Activated T-cell treated with anti-CD3 and anti-CD28 coated beads, Interleukin-2, amount 50 U/mL, for 72 hours (primary cell): ENCODE results near the gene ZNF350. TPM values are rescaled to one million over a fixed set of nuclear protein-coding genes. Genes with fewer than 3 reads are reported as not detected.
A peak's percentile ranks its signal among the peaks of the same experiment; 100 is the strongest.
"Not testable (repeated sequence)": the region's sequence is repeated elsewhere in the genome, so short reads cannot be mapped to it uniquely, and the experiment has no call there.

ENCODE experiments used
- ATAC-seq, 2 donors: fragments of 150-1000 bp; cut with Tn5 transposase; replicated peaks in 1 of 2; 2 replicates each; pipeline ENCODE4 v1.10.0; 2021; ENCODE audit warnings: moderate library complexity in 2 of 2, mild to moderate bottlenecking in 1 of 2
- DNase-seq, 2 donors: peaks; one replicate each; pipeline ENCODE4 v3.0.0; 2021 to 2022; ENCODE audit warnings: mixed read lengths in 1 of 2
- H3K27ac Mint-ChIP-seq: one replicate; pipeline ENCODE4 v1.8.0; 2022; ENCODE audit warnings: mild to moderate bottlenecking, moderate library complexity, mixed read lengths
- H3K27me3 Mint-ChIP-seq: one replicate; pipeline ENCODE4 v1.8.0; 2022; ENCODE audit warnings: low read depth, mixed read lengths
- H3K36me3 Mint-ChIP-seq, 2 donors: one replicate each; pipeline ENCODE4 v1.8.0; 2022; ENCODE audit warnings: mixed read lengths in 2 of 2, mild to moderate bottlenecking in 1 of 2; ENCODE audit not compliant: insufficient read depth in 2 of 2
- H3K4me1 Mint-ChIP-seq: one replicate; pipeline ENCODE4 v1.8.0; 2022; ENCODE audit warnings: low read depth, mixed read lengths
- H3K4me3 Mint-ChIP-seq, 2 donors: one replicate each; pipeline ENCODE4 v1.8.0; 2022; ENCODE audit warnings: mild to moderate bottlenecking in 2 of 2, mixed read lengths in 2 of 2, moderate library complexity in 2 of 2
- H3K9me3 Mint-ChIP-seq, 2 donors: one replicate each; pipeline ENCODE4 v1.8.0; 2022; ENCODE audit warnings: mixed read lengths in 2 of 2
- total RNA-seq, 2 donors: library from RNA; stranded (reverse); gene quantifications; one replicate each; pipeline ENCODE4 v1.2.3, GENCODE V29; 2022

The ZNF350 gene
- total RNA-seq, 2 donors from 2014 or later = 10.9 to 15.6 TPM

DNA sequence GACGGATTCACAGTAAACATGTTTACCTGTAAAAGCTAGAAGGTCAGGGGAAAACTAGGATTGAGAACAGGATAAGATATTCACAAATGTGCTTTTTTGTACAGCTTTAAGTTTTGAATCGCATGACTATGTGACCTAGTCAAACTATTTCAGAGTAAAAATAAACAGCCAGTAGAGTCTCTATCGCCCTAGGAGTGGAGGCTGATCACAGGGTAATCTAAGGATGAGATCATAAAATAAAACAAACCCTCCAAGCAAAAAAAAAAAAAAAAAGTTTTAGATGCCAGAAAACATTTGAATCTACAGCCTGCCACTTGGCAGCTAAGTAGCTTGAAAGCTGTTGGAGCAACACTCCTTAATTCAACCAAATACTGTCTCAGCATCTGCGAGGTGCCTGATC is 26.8 kb downstream of the ZNF350 start:
- H3K9me3 Mint-ChIP-seq = peaks cover 37 to 38% of the 10 kb centered on the region in 2 donors

DNA sequence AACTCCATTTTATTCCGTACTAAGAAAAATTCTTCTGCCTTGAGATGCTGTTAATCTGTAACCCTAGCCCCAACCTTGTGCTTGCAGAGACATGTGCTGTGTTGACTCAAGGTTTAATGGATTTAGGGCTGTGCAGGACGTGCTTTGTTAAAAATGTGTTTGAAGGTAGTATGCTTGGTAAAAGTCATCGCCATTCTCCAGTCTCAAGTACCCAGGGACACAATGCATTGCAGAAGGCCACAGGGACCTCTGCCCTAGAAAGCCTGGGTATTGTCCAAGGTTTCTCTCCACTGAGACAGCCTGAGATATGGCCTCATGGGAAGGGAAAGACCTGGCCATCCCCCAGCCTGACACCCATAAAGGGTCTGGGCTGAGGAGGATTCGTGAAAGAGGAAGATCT is 28.8 kb downstream of the ZNF350 start:
- Mint-ChIP-seq H3K9me3 (peaks cover 31 to 33% of the 10 kb centered on the region in 2 donors), H3K36me3 (peaks cover 22 to 26% of the 10 kb centered on the region in 2 donors)
- not testable (repeated sequence) for DNase-seq, H3K4me3 Mint-ChIP-seq, H3K27me3 Mint-ChIP-seq, H3K27ac Mint-ChIP-seq, H3K4me1 Mint-ChIP-seq, ATAC-seq

More for the DNA sequence above, 26.8 kb downstream of the ZNF350 start:
- DNase-seq = no peak
- H3K36me3 Mint-ChIP-seq = peaks cover 25 to 35% of the 10 kb centered on the region in 2 donors
- no peak overlapping the region for H3K4me3 Mint-ChIP-seq
- H3K4me1 Mint-ChIP-seq = no peaks in the 10 kb centered on the region
- H3K27ac Mint-ChIP-seq = no peak overlapping the region
- ATAC-seq = no peak
- no peaks in the 10 kb centered on the region for H3K27me3 Mint-ChIP-seq

DNA sequence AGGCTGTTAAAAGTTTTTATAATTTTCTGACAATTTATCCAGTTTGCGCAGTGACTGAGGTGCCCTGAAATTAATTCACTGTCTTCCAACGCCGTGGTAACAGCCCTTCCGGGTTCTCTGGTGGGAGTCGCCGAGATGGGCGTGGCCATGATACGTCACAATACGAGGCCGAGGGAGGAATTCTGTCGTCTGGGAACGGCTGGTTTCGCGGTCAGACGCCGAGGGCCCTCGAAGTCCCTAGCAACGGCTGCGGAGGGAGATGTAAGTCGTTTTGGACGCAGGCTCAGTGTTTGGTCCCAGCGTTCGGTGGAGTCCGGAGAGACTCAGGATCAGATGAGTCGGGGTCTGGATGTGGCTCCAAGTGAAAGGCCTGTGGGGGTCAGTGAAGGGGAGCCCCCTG is 37.7 kb downstream of the ZNF350 start:
- Mint-ChIP-seq H3K36me3 (peaks cover 35 to 56% of the 10 kb centered on the region in 2 donors), H3K4me1 (no peaks in the 10 kb centered on the region)
- ATAC-seq = no peak

DNA sequence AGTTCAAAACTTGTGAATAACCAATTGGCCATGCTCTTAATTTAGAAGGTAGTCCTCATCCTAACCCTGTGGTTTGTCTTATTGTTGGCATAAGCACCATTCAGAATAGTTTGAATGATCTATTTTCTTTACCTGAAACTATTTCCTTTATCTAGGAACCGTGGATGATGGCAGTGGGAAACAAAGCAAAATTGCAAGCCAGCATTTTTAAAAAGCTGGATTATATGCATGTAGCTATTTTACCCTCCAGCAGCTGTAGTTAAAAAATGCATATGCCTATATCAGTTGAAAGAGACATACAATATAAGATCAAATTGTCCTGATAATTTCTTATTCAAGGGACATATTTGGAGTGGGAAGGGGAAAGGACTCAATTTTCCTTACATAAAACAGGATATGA is 40.0 kb downstream of the ZNF350 start:
- H3K27me3 Mint-ChIP-seq = no peaks in the 10 kb centered on the region
- peaks cover 44 to 74% of the 10 kb centered on the region in 2 donors for H3K36me3 Mint-ChIP-seq
- DNase-seq = no peak
- H3K9me3 Mint-ChIP-seq = peaks cover 26 to 42% of the 10 kb centered on the region in 2 donors
- H3K4me3 Mint-ChIP-seq = no peak overlapping the region
- no peaks in the 10 kb centered on the region for H3K4me1 Mint-ChIP-seq
- no peak overlapping the region for H3K27ac Mint-ChIP-seq
- ATAC-seq = no peak

More for the DNA sequence above, 37.7 kb downstream of the ZNF350 start:
- Mint-ChIP-seq H3K27me3 (no peaks in the 10 kb centered on the region), H3K27ac (no peak overlapping the region), H3K4me3 (no peak overlapping the region), H3K9me3 (peaks cover 22 to 40% of the 10 kb centered on the region in 2 donors)
- DNase-seq = no peak

DNA sequence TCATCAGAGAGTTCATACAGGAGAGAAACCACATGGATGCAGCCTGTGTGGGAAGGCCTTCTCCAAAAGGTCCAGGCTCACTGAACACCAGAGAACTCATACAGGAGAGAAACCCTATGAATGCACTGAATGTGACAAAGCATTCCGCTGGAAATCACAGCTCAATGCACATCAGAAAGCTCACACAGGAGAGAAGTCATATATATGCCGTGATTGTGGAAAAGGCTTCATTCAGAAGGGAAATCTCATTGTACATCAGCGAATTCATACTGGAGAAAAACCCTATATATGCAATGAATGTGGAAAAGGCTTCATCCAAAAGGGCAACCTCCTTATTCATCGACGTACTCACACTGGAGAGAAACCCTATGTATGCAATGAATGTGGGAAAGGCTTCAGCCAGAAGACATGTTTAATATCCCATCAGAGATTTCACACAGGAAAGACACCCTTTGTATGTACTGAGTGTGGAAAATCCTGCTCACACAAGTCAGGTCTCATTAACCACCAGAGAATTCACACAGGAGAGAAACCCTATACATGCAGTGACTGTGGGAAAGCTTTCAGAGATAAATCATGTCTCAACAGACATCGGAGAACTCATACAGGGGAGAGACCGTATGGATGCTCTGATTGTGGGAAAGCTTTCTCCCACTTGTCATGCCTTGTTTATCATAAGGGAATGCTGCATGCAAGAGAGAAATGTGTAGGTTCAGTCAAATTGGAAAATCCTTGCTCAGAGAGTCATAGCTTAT is 41.7 kb downstream of the ZNF350 start:
- ATAC-seq (no peak), DNase-seq (no peak)
- no peaks in the 10 kb centered on the region for H3K4me1 Mint-ChIP-seq
- no peaks in the 10 kb centered on the region for H3K27me3 Mint-ChIP-seq
- no peak overlapping the region for H3K4me3 Mint-ChIP-seq
- peaks cover 53 to 82% of the 10 kb centered on the region in 2 donors for H3K36me3 Mint-ChIP-seq
- no peak overlapping the region for H3K27ac Mint-ChIP-seq
- peaks cover 25 to 48% of the 10 kb centered on the region in 2 donors for H3K9me3 Mint-ChIP-seq

DNA sequence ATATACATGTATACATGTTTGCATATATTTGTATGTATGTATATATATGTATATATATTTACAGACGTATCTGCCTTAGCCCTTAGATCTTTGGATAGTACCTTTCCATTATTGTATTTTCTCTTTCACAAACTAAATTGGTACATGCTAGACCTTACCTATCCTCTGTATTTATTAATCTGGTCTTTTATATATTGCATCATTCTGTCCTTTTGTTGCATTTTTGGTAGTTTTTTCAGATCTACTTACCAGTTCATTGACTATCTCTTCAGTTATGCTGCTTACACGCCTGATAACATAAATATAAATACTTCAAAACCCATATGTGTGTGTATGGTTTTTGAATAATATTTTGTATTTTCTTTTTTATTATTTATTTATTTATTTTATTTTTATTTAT is 47.7 kb downstream of the ZNF350 start:
- H3K27me3 Mint-ChIP-seq = no peaks in the 10 kb centered on the region
- peaks cover 35 to 45% of the 10 kb centered on the region in 2 donors for H3K9me3 Mint-ChIP-seq
- no peaks in the 10 kb centered on the region for H3K4me1 Mint-ChIP-seq
- H3K36me3 Mint-ChIP-seq = peaks cover 63 to 81% of the 10 kb centered on the region in 2 donors
- no peak overlapping the region for H3K4me3 Mint-ChIP-seq
- ATAC-seq = no peak
- no peak overlapping the region for H3K27ac Mint-ChIP-seq
- DNase-seq = no peak

DNA sequence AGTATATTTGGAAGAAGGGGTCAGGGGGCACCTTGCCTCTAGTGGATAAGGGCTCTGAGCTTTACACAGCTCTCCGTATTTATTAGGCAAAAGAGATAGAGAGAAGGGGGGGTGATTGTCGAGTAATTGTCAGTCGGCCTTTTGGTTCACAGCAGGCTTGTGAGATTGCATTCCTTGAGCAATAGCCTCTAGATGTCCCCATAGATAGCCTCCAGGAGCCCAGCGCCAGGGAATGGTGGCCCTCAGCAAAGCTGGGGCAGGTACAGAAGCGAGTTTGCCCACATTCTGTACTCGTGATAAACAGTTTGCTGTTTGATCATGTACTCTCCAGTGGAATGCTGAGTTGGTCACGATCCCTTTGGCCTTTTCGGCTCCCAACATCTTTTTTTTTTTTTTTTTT is 54.7 kb downstream of the ZNF350 start:
- H3K9me3 Mint-ChIP-seq = peaks cover 21 to 27% of the 10 kb centered on the region in 2 donors
- H3K4me1 Mint-ChIP-seq = peaks cover 17% of the 10 kb centered on the region
- H3K4me3 Mint-ChIP-seq = no peak overlapping the region

DNA sequence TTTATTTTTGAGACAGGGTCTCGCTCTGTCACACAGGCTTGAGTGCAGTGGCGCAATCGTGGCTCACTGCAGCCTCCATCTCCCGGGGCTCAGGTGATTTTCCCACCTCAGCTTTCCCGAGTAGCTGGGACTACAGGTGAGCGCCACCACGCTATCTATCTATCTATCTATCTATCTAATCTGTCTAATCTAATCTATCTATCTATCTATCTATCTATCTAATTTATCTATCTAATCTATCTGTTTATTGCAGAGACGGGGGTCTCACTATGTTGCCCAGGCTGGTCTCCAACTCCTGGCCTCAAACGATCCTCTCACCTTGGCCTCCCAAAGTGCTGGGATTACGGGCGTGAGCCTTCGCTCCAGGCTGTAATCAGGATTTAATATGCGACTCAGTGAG is 58.8 kb downstream of the ZNF350 start:
- peaks cover 46 to 70% of the 10 kb centered on the region in 2 donors for H3K36me3 Mint-ChIP-seq
- peaks cover 23% of the 10 kb centered on the region for H3K4me1 Mint-ChIP-seq
- H3K27ac Mint-ChIP-seq = peak overlapping the region; percentile 10
- peak overlapping the region; percentile 84 to 98 for H3K4me3 Mint-ChIP-seq
- no peak for DNase-seq
- peaks cover 27 to 32% of the 10 kb centered on the region in 2 donors for H3K9me3 Mint-ChIP-seq
- ATAC-seq = no peak
- H3K27me3 Mint-ChIP-seq = no peaks in the 10 kb centered on the region

More for the DNA sequence above, 54.7 kb downstream of the ZNF350 start:
- peaks cover 46 to 73% of the 10 kb centered on the region in 2 donors for H3K36me3 Mint-ChIP-seq
- DNase-seq = no peak
- H3K27me3 Mint-ChIP-seq = no peaks in the 10 kb centered on the region
- H3K27ac Mint-ChIP-seq = no peak overlapping the region
- no peak for ATAC-seq

DNA sequence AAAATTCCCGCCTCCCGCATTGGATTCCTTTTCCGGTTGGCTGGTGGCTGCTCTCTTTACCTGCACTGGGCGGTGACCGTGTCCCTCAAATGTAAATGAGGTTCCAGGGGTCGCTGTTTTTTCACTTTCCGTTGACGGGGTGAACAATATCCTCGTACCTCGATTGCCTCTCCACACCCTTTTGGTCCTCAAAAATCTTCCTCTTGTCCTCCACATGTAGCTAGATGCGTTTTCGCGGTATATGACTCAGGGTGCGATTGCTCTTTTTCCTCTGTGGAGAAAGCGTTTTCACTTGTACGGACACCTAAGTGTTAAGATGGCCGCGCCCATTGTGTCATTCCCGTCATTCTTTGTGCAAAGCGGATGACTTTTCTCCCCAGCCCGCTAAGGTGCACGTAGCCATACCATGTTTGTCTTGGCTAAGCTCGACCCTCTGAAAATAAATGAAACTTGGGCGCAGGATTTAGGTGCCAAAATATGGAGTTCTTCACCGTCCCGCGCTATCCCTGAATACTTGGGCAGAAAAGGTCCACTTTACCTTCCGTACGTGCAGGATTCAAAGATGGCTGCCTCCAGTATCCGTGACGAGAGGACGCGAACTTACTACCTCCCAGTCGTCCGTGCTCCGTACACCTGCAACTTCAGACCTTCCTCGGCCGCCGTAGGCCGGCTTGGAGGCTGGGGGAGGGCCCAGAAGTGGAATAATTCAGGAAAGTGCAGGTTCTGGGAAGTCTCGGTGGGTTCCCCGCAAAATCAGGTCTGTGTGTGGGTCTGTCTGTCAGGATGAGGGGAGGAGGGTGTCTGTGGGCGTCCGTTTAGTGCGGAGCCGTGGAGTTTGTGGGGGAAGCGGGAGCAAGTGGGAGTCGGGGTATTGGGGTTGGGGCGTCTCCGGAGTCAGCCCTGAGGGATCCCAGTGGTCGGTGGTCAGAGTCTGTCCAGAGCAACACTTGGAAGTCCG is 59.6 kb downstream of the ZNF350 start, which contains the start of gene ZNF613:
Gene ZNF613, plus strand, starts transcription at position 689 of the 958 bp plus-strand sequence. CDS start 8,749 bp downstream, outside the sequence.
- peaks cover 27 to 37% of the 10 kb centered on the region in 2 donors for H3K9me3 Mint-ChIP-seq
- peak within 1 kb of the TSS; percentile 84 to 98 for H3K4me3 Mint-ChIP-seq
- no peaks in the 10 kb centered on the region for H3K27me3 Mint-ChIP-seq
- peak within 1 kb of the TSS; percentile 10 for H3K27ac Mint-ChIP-seq
- DNase-seq (peak; percentile 84 to 85), ATAC-seq (peak; percentile 89 to 95)
- H3K36me3 Mint-ChIP-seq = peaks cover 44 to 72% of the 10 kb centered on the region in 2 donors
- H3K4me1 Mint-ChIP-seq = peaks cover 23% of the 10 kb centered on the region

DNA sequence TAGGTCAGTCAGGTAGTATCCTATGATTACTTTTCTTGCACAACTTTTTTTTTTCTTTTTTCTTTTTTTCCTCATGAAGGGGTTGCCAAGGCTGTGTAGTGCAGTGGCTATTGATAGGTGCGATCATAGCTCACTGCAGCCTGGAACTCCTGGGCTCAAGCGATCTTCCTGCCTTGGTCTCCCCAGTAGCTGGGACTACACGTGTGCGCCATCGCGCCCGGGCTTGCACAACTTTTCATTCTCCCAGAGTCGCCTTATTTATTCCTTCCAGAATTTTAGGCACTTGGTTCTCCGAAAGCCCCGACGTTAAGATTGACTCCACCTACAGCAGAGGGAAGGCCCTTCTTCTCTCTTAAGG is 60.2 kb downstream of the ZNF350 start:
- ATAC-seq (no peak), DNase-seq (no peak)
- H3K4me3 Mint-ChIP-seq = peak overlapping the region; percentile 84 to 98
- peaks cover 42 to 74% of the 10 kb centered on the region in 2 donors for H3K36me3 Mint-ChIP-seq
- H3K9me3 Mint-ChIP-seq = peaks cover 27 to 39% of the 10 kb centered on the region in 2 donors
- H3K27me3 Mint-ChIP-seq = no peaks in the 10 kb centered on the region
- H3K4me1 Mint-ChIP-seq = peaks cover 23% of the 10 kb centered on the region
- H3K27ac Mint-ChIP-seq = no peak overlapping the region

DNA sequence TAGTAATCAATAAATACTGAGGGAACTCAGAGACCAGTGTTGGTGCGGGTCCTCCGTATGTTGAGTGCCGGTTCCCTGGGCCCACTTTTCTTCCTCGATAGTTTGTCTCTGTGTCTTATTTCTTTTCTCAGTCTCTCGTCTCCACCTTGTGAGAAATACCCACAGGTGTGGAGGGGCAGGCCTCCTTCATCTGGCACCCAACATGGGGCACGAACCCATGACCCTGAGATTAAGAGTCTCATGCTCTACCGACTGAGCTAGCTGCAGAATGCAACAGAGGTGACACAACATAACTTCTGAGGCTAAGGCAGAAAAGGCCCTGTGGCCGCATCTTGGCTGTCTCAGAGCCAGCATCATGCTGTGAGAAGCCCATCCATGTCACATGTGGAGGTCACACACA is 64.7 kb downstream of the ZNF350 start:
- Mint-ChIP-seq H3K36me3 (peaks cover 37 to 57% of the 10 kb centered on the region in 2 donors), H3K4me1 (peaks cover 7% of the 10 kb centered on the region), H3K9me3 (peaks cover 34 to 47% of the 10 kb centered on the region in 2 donors), H3K4me3 (no peak overlapping the region), H3K27me3 (no peaks in the 10 kb centered on the region), H3K27ac (no peak overlapping the region)
- ATAC-seq = no peak
- no peak for DNase-seq

DNA sequence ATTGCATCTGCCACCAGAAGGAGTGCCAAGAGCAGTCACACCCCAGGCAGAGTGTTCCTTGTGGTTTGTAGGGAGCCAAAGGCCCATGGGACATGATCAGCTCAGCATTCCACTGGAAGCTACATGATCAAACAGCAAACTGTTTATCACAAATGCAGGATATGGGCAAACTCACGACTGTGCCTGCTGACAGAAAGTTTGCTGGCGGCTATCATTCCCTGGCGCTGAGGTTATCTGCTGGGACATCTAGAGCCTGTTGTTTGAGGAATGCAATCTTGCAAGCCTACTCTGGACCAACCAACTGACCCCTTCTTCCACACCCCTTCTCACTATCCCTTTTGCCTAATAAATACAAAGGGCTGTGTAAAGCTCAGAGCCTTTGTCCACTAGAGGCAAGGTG is 67.0 kb downstream of the ZNF350 start:
- peaks cover 43 to 58% of the 10 kb centered on the region in 2 donors for H3K36me3 Mint-ChIP-seq
- H3K4me3 Mint-ChIP-seq = no peak overlapping the region
- no peak overlapping the region for H3K27ac Mint-ChIP-seq
- no peaks in the 10 kb centered on the region for H3K27me3 Mint-ChIP-seq
- H3K9me3 Mint-ChIP-seq = peaks cover 37 to 57% of the 10 kb centered on the region in 2 donors
- no peaks in the 10 kb centered on the region for H3K4me1 Mint-ChIP-seq
- DNase-seq (no peak), ATAC-seq (no peak)

DNA sequence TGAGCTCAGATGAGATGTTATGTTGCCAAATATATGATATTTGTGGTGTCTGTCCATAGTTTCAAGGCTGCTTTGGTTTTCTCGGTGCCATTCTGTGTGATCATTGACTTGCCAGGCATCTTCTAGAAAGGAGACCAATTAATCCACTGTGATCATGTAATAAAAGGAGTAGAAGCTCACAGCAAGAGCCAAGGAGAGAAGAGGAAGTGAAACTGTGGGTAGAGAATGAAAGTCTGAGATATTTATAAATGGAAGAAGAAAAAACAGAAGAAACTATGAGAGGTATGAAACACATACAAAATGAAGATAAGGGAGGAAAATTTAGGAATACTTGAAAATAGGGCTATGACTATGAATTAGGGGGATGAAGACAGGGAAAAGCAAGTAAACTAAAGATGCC is 70.5 kb downstream of the ZNF350 start:
- peaks cover 39 to 41% of the 10 kb centered on the region in 2 donors for H3K9me3 Mint-ChIP-seq
- DNase-seq (no peak), ATAC-seq (no peak)
- no peak overlapping the region for H3K27ac Mint-ChIP-seq
- no peak overlapping the region for H3K4me3 Mint-ChIP-seq
- H3K27me3 Mint-ChIP-seq = no peaks in the 10 kb centered on the region
- H3K36me3 Mint-ChIP-seq = peaks cover 36 to 47% of the 10 kb centered on the region in 2 donors
- H3K4me1 Mint-ChIP-seq = no peaks in the 10 kb centered on the region
